ENCODE data around the gene COL2A1. TPM values are rescaled to one million over a fixed set of nuclear protein-coding genes. Genes with fewer than 3 reads are reported as not detected.
A peak's percentile ranks its signal among the peaks of the same experiment; 100 is the strongest.

COL2A1 gene
- polyA plus RNA-seq, 1 donor (not counting 4 experiments of a cell fraction or from before 2014, with no cell fraction given), result 0.03 TPM

GRCh38 chr12:48008950-48009349 is 4.7 kb upstream of the COL2A1 start:
- no peaks in the 10 kb centered on the region for H3K36me3 ChIP-seq (ENCODE audit: control insufficient read depth in 2 of 2, extremely low read depth in 1 of 2, insufficient read depth in 2 of 2, low read length in 2 of 2)
- H3K27ac ChIP-seq (ENCODE audit: control insufficient read depth, insufficient read depth, low read length), result no peak overlapping the region
- H3K4me3 ChIP-seq (ENCODE audit: control insufficient read depth in 2 of 3, extremely low read depth in 1 of 3, insufficient read depth in 2 of 3, low read depth in 1 of 3, low read length in 3 of 3), result no peak overlapping the region
- H3K9me1 ChIP-seq (ENCODE audit: control insufficient read depth, extremely low read depth, insufficient read depth, low read length), result no peaks in the 10 kb centered on the region
- H3K9ac ChIP-seq (ENCODE audit: control insufficient read depth, extremely low read depth, insufficient read depth, low read length), result no peak overlapping the region
- no peaks in the 10 kb centered on the region for H3K79me2 ChIP-seq (ENCODE audit: control insufficient read depth, insufficient read depth, low read length)
- TF ChIP-seq EZH2 (IDR thresholded peaks at IDR 0.05; ENCODE audit: low read length) (no peak), CTCF (optimal IDR thresholded peaks at IDR 0.05 in 1 of 3, IDR thresholded peaks at IDR 0.05 in 1 of 3, conservative IDR thresholded peaks at IDR 0.05 in 1 of 3; ENCODE audit: extremely low read depth in 1 of 3, insufficient read depth in 2 of 3, low read length in 3 of 3) (peak in 1 of 3 experiments; percentile 12)
- dilution Hi-C loops (cut with MboI; ENCODE audit: extremely low pct_ligation_motif_present, low sequenced_read_pairs), result no loop called here
- H3K4me1 ChIP-seq (ENCODE audit: control insufficient read depth, extremely low read depth, insufficient read depth, low read length), result peaks cover 2% of the 10 kb centered on the region
- FAIRE-seq (no peak), DNase-seq (ENCODE audit: low read depth, low spot score) (no peak)
- no peak overlapping the region for H3K4me2 ChIP-seq (ENCODE audit: control insufficient read depth, extremely low read depth, insufficient read depth, low read depth, low read length)
- H3K27me3 ChIP-seq (ENCODE audit: control insufficient read depth, extremely low read depth, insufficient read depth, low read length), result peaks cover 37% of the 10 kb centered on the region
- H2AFZ ChIP-seq (ENCODE audit: control insufficient read depth, low read length), result no peak overlapping the region
- no peaks in the 10 kb centered on the region for H3K9me3 ChIP-seq (ENCODE audit: control insufficient read depth, low read depth, low read length)
- H4K20me1 ChIP-seq (ENCODE audit: control insufficient read depth, extremely low read depth, insufficient read depth, low read length), result no peaks in the 10 kb centered on the region

- no peak overlapping the region for H3K4me3 ChIP-seq (ENCODE audit: control insufficient read depth in 2 of 3, extremely low read depth in 1 of 3, insufficient read depth in 2 of 3, low read depth in 1 of 3, low read length in 3 of 3)
- dilution Hi-C loops (cut with MboI; ENCODE audit: extremely low pct_ligation_motif_present, low sequenced_read_pairs), result no loop called here
- no peaks in the 10 kb centered on the region for H3K9me1 ChIP-seq (ENCODE audit: control insufficient read depth, extremely low read depth, insufficient read depth, low read length)
- DNase-seq (ENCODE audit: low read depth, low spot score) (no peak), FAIRE-seq (no peak)
- no peaks in the 10 kb centered on the region for H3K9me3 ChIP-seq (ENCODE audit: control insufficient read depth, low read depth, low read length)
- no peaks in the 10 kb centered on the region for H3K36me3 ChIP-seq (ENCODE audit: control insufficient read depth in 2 of 2, extremely low read depth in 1 of 2, insufficient read depth in 2 of 2, low read length in 2 of 2)
- peaks cover 8% of the 10 kb centered on the region for H3K4me1 ChIP-seq (ENCODE audit: control insufficient read depth, extremely low read depth, insufficient read depth, low read length)
- H2AFZ ChIP-seq (ENCODE audit: control insufficient read depth, low read length), result no peak overlapping the region
- no peak overlapping the region for H3K4me2 ChIP-seq (ENCODE audit: control insufficient read depth, extremely low read depth, insufficient read depth, low read depth, low read length)
- peaks cover 39% of the 10 kb centered on the region for H3K27me3 ChIP-seq (ENCODE audit: control insufficient read depth, extremely low read depth, insufficient read depth, low read length)
- TF ChIP-seq EZH2 (IDR thresholded peaks at IDR 0.05; ENCODE audit: low read length), result no peak
- no peak for TF ChIP-seq CTCF (optimal IDR thresholded peaks at IDR 0.05 in 1 of 3, IDR thresholded peaks at IDR 0.05 in 1 of 3, conservative IDR thresholded peaks at IDR 0.05 in 1 of 3; ENCODE audit: extremely low read depth in 1 of 3, insufficient read depth in 2 of 3, low read length in 3 of 3)
- H4K20me1 ChIP-seq (ENCODE audit: control insufficient read depth, extremely low read depth, insufficient read depth, low read length), result no peaks in the 10 kb centered on the region
- H3K79me2 ChIP-seq (ENCODE audit: control insufficient read depth, insufficient read depth, low read length), result no peaks in the 10 kb centered on the region
- no peak overlapping the region for H3K9ac ChIP-seq (ENCODE audit: control insufficient read depth, extremely low read depth, insufficient read depth, low read length)
- no peak overlapping the region for H3K27ac ChIP-seq (ENCODE audit: control insufficient read depth, insufficient read depth, low read length)
Measured at GRCh38 chr12:48008349-48008748, 4.1 kb upstream of the COL2A1 start.

Measured in keratinocyte (primary cell).